GM18861 (cell line): Measurements from ENCODE around the gene CP.

Source experiments
- ATAC-seq: cut with Tn5 transposase; IDR thresholded peaks from one replicate; pipeline ENCODE4 v1.9.1; 2021; ENCODE audit not compliant: unreplicated experiment

CP gene

DNA sequence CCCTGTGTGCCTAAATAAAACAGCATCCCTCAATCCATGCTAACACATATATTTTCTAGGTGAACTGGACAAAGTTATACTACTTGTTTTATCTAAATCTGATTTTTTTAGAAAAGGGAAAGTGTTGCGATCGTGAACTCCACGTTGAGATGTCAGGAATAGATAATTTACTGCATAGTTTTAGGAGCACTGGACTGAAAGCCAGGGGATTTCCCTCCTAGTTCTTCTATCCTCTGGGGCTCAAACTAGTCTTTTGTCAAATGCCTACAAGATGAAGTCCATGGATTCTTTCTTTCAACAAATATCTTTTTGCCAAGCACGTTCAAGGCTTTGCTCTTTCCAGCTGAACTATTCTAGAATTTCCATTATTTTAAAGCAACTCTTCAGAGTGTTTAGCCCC lies 92.8 kb downstream of the CP start:
- ATAC-seq = no peak

DNA sequence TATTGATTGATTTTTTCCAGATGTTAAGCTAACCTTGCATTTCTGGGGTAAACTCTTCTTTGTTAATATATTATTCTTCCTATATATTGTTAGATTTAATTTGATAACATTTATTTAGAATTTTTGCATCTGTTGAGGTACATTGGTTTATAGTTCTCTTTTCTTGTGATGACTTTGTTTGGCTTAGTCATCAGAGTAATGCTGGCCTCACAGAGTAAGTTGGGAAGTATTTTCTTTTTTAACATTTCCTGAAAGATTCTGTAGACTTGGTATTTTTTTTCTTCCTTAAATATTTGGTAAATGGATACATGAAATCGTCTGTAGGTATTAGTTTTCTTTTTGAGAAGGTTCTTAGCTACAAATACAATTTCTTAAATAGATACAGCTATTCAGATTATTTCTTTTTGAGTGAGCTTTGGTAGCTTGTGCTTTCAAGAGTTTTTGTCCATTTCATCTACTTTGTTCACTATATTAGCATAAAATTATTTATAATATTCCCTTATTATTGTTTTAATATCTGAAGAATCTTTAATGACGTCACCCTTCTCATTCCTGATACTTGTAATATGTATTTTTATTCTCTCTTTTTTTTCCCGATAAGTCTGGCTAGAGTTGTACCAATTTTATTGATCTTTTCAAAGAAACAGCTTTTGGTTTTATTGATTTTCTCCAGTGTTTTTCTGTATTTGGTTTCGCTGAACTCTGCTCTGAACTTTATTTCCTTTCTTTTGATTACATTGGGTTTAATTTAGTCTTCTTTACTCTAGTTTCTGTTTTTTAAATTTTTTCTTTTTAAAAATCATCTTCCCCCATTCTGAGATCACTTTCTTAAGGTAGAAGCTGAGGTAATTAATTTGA lies 98.7 kb downstream of the CP start:
- ATAC-seq = no peak
